GM12873 (cell line): ENCODE results near the gene BICD2.

Experiments used
- TF ChIP-seq, protein P1 (sequence below): IDR thresholded peaks from 2 replicates; pipeline ENCODE4 v1.5.1; 2012; ENCODE audit warnings: low read depth, mild to moderate bottlenecking, moderate library complexity, low read length, control low read depth; ENCODE audit not compliant: insufficient read depth; ENCODE audit errors: missing control alignments

The BICD2 gene

DNA sequence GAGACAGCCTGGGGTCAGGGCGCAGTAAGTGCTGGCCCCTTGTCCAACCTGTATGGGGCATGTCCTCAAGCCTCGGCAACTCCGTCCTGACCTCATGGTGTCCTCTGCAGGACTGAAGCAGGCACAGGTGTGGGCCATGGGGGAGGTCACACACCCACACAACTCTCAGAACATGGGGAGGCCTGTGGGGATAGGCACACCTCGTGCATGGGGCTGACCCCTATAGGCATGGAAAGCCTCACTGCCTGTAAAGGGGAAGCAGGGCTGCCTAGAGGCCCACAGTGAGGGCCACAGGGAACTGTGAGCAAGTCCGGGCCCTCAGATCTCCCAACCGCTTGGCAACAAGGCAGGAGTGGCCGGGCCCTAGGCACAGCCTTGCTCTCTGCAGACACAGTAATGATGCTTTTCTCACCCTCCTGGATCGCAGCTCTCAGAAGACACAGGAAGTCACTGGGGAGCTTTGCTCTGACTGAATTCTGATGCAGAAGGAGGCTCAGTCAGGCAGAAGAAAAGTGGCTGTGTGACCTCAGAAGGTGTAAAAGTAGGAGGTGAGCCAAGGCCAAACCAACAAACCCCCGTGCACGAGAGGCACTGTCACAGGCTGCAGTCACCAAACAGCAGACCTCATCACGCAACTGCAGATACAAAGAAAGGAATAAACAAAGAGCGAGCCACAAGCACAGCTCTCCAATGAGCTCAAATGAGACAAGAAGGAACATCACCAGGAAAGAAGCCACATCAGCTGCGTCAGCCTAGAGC, 100.1 kb downstream of the BICD2 start:
- TF ChIP-seq, protein P1, sequence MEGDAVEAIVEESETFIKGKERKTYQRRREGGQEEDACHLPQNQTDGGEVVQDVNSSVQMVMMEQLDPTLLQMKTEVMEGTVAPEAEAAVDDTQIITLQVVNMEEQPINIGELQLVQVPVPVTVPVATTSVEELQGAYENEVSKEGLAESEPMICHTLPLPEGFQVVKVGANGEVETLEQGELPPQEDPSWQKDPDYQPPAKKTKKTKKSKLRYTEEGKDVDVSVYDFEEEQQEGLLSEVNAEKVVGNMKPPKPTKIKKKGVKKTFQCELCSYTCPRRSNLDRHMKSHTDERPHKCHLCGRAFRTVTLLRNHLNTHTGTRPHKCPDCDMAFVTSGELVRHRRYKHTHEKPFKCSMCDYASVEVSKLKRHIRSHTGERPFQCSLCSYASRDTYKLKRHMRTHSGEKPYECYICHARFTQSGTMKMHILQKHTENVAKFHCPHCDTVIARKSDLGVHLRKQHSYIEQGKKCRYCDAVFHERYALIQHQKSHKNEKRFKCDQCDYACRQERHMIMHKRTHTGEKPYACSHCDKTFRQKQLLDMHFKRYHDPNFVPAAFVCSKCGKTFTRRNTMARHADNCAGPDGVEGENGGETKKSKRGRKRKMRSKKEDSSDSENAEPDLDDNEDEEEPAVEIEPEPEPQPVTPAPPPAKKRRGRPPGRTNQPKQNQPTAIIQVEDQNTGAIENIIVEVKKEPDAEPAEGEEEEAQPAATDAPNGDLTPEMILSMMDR: no peak

DNA sequence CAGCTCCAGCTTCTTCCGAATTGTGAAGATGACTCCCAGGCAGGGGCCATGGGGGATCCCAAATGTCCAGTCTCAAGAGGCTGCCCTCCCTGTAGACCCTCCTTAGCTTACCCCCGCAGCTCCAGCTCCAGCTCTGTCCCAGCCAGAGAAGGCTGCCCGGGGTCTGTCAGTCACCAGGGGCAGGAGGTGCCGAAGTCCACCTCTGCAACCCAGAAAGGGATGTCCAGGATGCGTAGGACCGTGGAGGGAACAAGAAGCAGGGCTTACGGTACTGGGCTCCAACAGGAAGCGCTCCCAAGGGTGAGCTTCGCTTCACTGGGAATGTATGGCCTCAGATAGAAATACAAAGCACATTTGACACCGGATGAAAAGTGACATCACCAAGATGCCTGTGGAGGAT, 100.7 kb downstream of the BICD2 start:
- TF ChIP-seq, protein P1: no peak

DNA sequence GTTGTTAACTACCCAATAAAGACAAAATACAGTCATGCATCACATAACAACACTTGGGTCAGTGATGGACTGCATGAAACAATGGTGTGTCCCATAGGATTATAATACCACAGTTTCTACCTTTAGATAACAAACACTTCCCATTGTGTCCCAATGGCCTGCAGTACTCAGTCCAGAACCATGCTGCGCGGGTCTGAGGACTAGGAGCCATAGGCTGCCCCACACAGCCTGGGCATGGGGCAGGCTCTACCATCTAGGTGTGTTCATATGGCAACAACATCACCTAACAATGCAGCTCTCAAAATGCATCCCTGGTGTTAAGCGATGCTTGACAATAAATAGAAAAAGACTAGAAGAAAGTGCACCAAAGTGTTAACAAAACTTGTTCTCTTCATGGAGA, 101.5 kb downstream of the BICD2 start:
- TF ChIP-seq, protein P1: no peak

DNA sequence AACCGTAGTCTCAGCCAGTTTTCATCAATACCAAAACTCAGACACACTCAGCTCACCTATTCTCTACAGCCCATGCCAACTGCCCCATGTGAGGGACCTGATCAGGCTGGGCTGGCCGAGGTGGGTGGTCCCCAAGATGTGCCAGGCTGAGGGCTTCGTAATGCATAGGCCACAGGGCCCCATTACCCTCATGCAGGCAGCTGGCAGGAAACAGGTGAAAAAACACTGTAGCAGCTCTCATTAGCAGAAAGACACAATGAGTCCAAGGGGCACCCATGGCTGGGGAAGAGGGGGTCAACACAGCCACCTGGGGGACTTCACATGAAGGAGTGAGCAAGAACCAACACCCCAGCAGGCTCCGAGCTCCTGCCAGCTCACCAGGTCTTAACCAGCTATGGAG, 102.9 kb downstream of the BICD2 start:
- TF ChIP-seq, protein P1: no peak
